Trophoblast cell (in vitro differentiated cells and primary cell): ENCODE data around the gene DSN1.

ENCODE experiments used
- DNase-seq, 2 donors: peaks; one replicate each; pipeline ENCODE4 v3.0.0-alpha.2; 2016
- H2AFZ ChIP-seq: 2 replicates; pipeline ENCODE4 v1.6.1; 2013; ENCODE audit warnings: low read length, moderate library complexity, mild to moderate bottlenecking; ENCODE audit not compliant: insufficient read depth, poor library complexity
- H2AK5ac ChIP-seq: 2 replicates; pipeline ENCODE4 v1.6.1; 2013; ENCODE audit warnings: mild to moderate bottlenecking, low read length
- H2BK120ac ChIP-seq: 2 replicates; pipeline ENCODE4 v1.6.1; 2013; ENCODE audit warnings: low read length, mild to moderate bottlenecking, moderate library complexity; ENCODE audit not compliant: insufficient read depth, poor library complexity
- H2BK12ac ChIP-seq: 2 replicates; pipeline ENCODE4 v1.6.1; 2013; ENCODE audit warnings: mild to moderate bottlenecking, low read length, moderate library complexity
- H2BK5ac ChIP-seq: 2 replicates; pipeline ENCODE4 v1.6.1; 2013; ENCODE audit warnings: low read length, low read depth, moderate library complexity, mild to moderate bottlenecking; ENCODE audit not compliant: poor library complexity
- H3K14ac ChIP-seq: 2 replicates; pipeline ENCODE4 v1.6.1; 2013; ENCODE audit warnings: mild to moderate bottlenecking, low read length
- H3K18ac ChIP-seq: 2 replicates; pipeline ENCODE4 v1.6.1; 2013; ENCODE audit warnings: mild to moderate bottlenecking, low read length
- H3K23ac ChIP-seq: 2 replicates; pipeline ENCODE4 v1.6.1; 2013; ENCODE audit warnings: low read length
- H3K27ac ChIP-seq: 2 replicates; pipeline ENCODE4 v1.5.1; 2013; ENCODE audit warnings: low read depth, mild to moderate bottlenecking, inconsistent platforms, low read length, moderate library complexity
- H3K27me3 ChIP-seq: 2 replicates; pipeline ENCODE4 v1.6.1; 2013; ENCODE audit warnings: inconsistent platforms, mild to moderate bottlenecking, low read length, moderate library complexity; ENCODE audit not compliant: insufficient read depth
- H3K36me3 ChIP-seq, 2 experiments: 1 replicate in 1 of 2; 2 replicates in 1 of 2; pipeline ENCODE4 v1.6.1; 2013; ENCODE audit warnings: low read length in 2 of 2, mild to moderate bottlenecking in 2 of 2, moderate library complexity in 1 of 2; ENCODE audit not compliant: insufficient read depth in 2 of 2, control insufficient read depth in 1 of 2
- H3K4ac ChIP-seq: 2 replicates; pipeline ENCODE4 v1.6.1; 2013; ENCODE audit warnings: low read depth, mild to moderate bottlenecking, low read length, moderate library complexity
- H3K4me1 ChIP-seq, 2 experiments: 1 replicate in 1 of 2; 2 replicates in 1 of 2; pipeline ENCODE4 v1.6.1; 2013; ENCODE audit warnings: low read length in 2 of 2, mild to moderate bottlenecking in 2 of 2, moderate library complexity in 1 of 2; ENCODE audit not compliant: insufficient read depth in 2 of 2, control insufficient read depth in 1 of 2
- H3K4me2 ChIP-seq: 2 replicates; pipeline ENCODE4 v1.6.1; 2013; ENCODE audit warnings: inconsistent platforms, mild to moderate bottlenecking, low read length, moderate library complexity
- H3K4me3 ChIP-seq: 2 replicates; pipeline ENCODE4 v1.5.1; 2013; ENCODE audit warnings: mild to moderate bottlenecking, low read depth, low read length, inconsistent platforms
- H3K79me1 ChIP-seq: one replicate; pipeline ENCODE4 v1.6.1; 2013; ENCODE audit warnings: low read length
- H3K79me2 ChIP-seq: 2 replicates; pipeline ENCODE4 v1.6.1; 2013; ENCODE audit warnings: low read length, mild to moderate bottlenecking; ENCODE audit not compliant: control insufficient read depth, insufficient read depth, poor library complexity
- H3K9ac ChIP-seq: 2 replicates; pipeline ENCODE4 v1.6.1; 2013; ENCODE audit warnings: mild to moderate bottlenecking, low read length
- H3K9me3 ChIP-seq: 2 replicates; pipeline ENCODE4 v1.6.1; 2013; ENCODE audit warnings: low read depth, mild to moderate bottlenecking, control low read depth, inconsistent platforms, low read length; ENCODE audit not compliant: insufficient read depth
- H4K12ac ChIP-seq: 2 replicates; pipeline ENCODE4 v1.6.1; 2013; ENCODE audit warnings: low read depth, mild to moderate bottlenecking, low read length, moderate library complexity
- H4K8ac ChIP-seq: 2 replicates; pipeline ENCODE4 v1.6.1; 2013; ENCODE audit warnings: low read depth, mild to moderate bottlenecking, low read length, moderate library complexity
- H4K91ac ChIP-seq: one replicate; pipeline ENCODE4 v1.6.1; 2013; ENCODE audit warnings: low read depth, mild to moderate bottlenecking, low read length, moderate library complexity
- WGBS: extraction: QIAGEN DNeasy Blood & Tissue Kit; methylation state at CpG from one replicate; pipeline ENCODE4 v1.1.7; 2013; ENCODE audit warnings: missing lambda C conversion rate; ENCODE audit not compliant: insufficient read length, insufficient coverage; ENCODE audit errors: extremely low coverage; 5-methylcytosine and 5-hydroxymethylcytosine counted together

Gene DSN1

DNA sequence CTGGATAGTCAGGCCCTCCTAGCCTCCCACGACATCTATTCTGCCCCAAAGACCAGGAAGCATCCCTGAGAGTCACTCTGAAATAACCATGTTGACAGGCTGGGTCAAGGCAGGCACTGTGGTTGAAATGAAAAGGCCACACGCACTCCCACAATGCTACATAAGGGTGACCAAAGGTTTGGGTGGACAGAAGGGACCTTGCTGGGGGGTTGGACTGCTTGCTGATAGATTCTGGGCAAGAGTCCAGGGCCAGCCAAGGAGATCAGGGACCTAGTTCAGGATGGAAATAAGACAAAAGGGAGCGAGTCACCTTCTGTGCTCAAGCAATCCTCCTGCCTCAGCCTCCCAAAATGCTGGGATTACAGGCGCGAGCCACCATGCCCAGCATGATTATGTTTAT, 32.5 kb upstream of the DSN1 start:
- no peak overlapping the region for H3K18ac ChIP-seq
- H3K9ac ChIP-seq: no peak overlapping the region
- no peak overlapping the region for H2BK12ac ChIP-seq
- H4K91ac ChIP-seq: no peak overlapping the region
- no peaks in the 10 kb centered on the region for H3K79me1 ChIP-seq
- H2AFZ ChIP-seq: no peak overlapping the region
- H2BK120ac ChIP-seq: no peak overlapping the region
- no peaks in the 10 kb centered on the region for H3K4me1 ChIP-seq
- no peak overlapping the region for H4K12ac ChIP-seq
- H3K9me3 ChIP-seq: peaks cover 2% of the 10 kb centered on the region
- H3K23ac ChIP-seq: no peak overlapping the region
- no CpG with 5 or more reads among the region's 5 CpGs for WGBS
- no peak overlapping the region for H3K4me3 ChIP-seq
- no peak overlapping the region for H3K4ac ChIP-seq
- no peak overlapping the region for H2AK5ac ChIP-seq
- H4K8ac ChIP-seq: no peak overlapping the region
- H3K27ac ChIP-seq: no peak overlapping the region
- H3K27me3 ChIP-seq: no peaks in the 10 kb centered on the region
- H3K4me2 ChIP-seq: no peak overlapping the region
- no peak overlapping the region for H3K14ac ChIP-seq
- H3K36me3 ChIP-seq: peaks cover 50 to 63% of the 10 kb centered on the region in 2 experiments
- DNase-seq: no peak
- no peak overlapping the region for H2BK5ac ChIP-seq
- no peaks in the 10 kb centered on the region for H3K79me2 ChIP-seq

DNA sequence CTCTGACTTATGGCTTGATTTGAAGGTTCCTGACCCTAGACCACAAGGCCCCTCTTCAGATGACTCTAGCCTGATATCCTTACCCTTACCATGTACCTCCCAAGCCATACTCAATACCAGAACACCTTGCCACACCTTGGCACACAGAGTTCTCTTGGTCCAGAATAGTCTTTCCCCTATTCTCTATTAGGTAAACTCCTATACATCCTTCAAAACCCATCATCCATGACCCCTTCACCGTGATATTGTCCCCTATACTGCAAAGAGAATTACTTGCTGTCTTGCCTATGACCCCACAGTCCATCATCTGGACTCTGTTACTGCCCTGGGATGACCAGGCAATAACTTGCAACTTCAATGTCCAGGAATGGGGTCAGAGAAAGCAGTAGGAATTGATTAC, 31.8 kb upstream of the DSN1 start:
- Histone ChIP-seq H3K36me3 (peaks cover 52 to 68% of the 10 kb centered on the region in 2 experiments), H2AK5ac (no peak overlapping the region), H3K27me3 (no peaks in the 10 kb centered on the region), H3K23ac (no peak overlapping the region), H3K9ac (no peak overlapping the region), H3K4me2 (no peak overlapping the region), H4K91ac (no peak overlapping the region), H3K27ac (no peak overlapping the region), H3K4me1 (no peaks in the 10 kb centered on the region), H3K9me3 (peaks cover 2% of the 10 kb centered on the region), H3K79me1 (no peaks in the 10 kb centered on the region), H2BK5ac (no peak overlapping the region), H3K4ac (no peak overlapping the region), H3K18ac (no peak overlapping the region), H2BK120ac (no peak overlapping the region), H4K12ac (no peak overlapping the region), H2AFZ (no peak overlapping the region), H3K4me3 (no peak overlapping the region), H3K79me2 (no peaks in the 10 kb centered on the region), H4K8ac (no peak overlapping the region), H2BK12ac (no peak overlapping the region), H3K14ac (no peak overlapping the region)
- WGBS: no CpG with 5 or more reads among the region's 1 CpG
- DNase-seq: no peak

- Histone ChIP-seq H3K36me3 (peaks cover 52 to 72% of the 10 kb centered on the region in 2 experiments), H3K4me3 (no peak overlapping the region), H2BK12ac (no peak overlapping the region), H3K79me1 (no peaks in the 10 kb centered on the region), H3K27me3 (no peaks in the 10 kb centered on the region), H3K9me3 (peaks cover 2% of the 10 kb centered on the region), H4K91ac (no peak overlapping the region), H3K27ac (no peak overlapping the region), H3K79me2 (no peaks in the 10 kb centered on the region), H3K4me1 (no peaks in the 10 kb centered on the region), H3K4me2 (no peak overlapping the region), H3K9ac (no peak overlapping the region), H4K8ac (no peak overlapping the region), H4K12ac (no peak overlapping the region), H2BK5ac (no peak overlapping the region), H3K18ac (no peak overlapping the region), H2AFZ (no peak overlapping the region), H3K23ac (no peak overlapping the region), H2BK120ac (no peak overlapping the region), H3K4ac (no peak overlapping the region), H2AK5ac (no peak overlapping the region), H3K14ac (no peak overlapping the region)
- no CpG with 5 or more reads among the region's 7 CpGs for WGBS
- no peak for DNase-seq
These were observed 30.9 kb upstream of the DSN1 start for GRCh38 chr20:36804425-36804824.

GRCh38 chr20:36802326-36803222, 29.0 kb upstream of the DSN1 start:
- peak; percentile 68 to 87 for DNase-seq

More at GRCh38 chr20:36802326-36803222, 29.0 kb upstream of the DSN1 start:
- no peak overlapping the region for H3K4me3 ChIP-seq
- H3K79me2 ChIP-seq: no peaks in the 10 kb centered on the region
- no peak overlapping the region for H4K12ac ChIP-seq
- no peak overlapping the region for H4K91ac ChIP-seq
- H3K9me3 ChIP-seq: peaks cover 2% of the 10 kb centered on the region
- no peak overlapping the region for H3K14ac ChIP-seq
- no peak overlapping the region for H2AK5ac ChIP-seq
- H3K27ac ChIP-seq: no peak overlapping the region
- WGBS: no CpG with 5 or more reads among the region's 14 CpGs
- no peak overlapping the region for H3K23ac ChIP-seq
- H3K4me2 ChIP-seq: no peak overlapping the region
- no peak overlapping the region for H2BK120ac ChIP-seq
- no peak overlapping the region for H3K4ac ChIP-seq
- no peaks in the 10 kb centered on the region for H3K79me1 ChIP-seq
- no peak overlapping the region for H3K9ac ChIP-seq
- no peaks in the 10 kb centered on the region for H3K4me1 ChIP-seq
- H3K27me3 ChIP-seq: no peaks in the 10 kb centered on the region
- H2BK12ac ChIP-seq: no peak overlapping the region
- H3K36me3 ChIP-seq: peaks cover 53 to 73% of the 10 kb centered on the region in 2 experiments
- no peak overlapping the region for H2BK5ac ChIP-seq
- no peak overlapping the region for H3K18ac ChIP-seq
- H4K8ac ChIP-seq: no peak overlapping the region
- no peak overlapping the region for H2AFZ ChIP-seq
